K562 (cell line): ENCODE measurements around the gene PHACTR2. TPM values are rescaled to one million over a fixed set of nuclear protein-coding genes. Genes with fewer than 3 reads are reported as not detected.

Source experiments
- AFF1 ChIP-seq, 2 experiments: fragments of 450-650 bp; IDR thresholded peaks; 2 replicates each; pipeline ENCODE4 v1.6.1; 2018; ENCODE audit warnings: mild to moderate bottlenecking in 2 of 2, low read depth in 1 of 2; ENCODE audit not compliant: partially characterized antibody in 2 of 2
- CBFA2T2 ChIP-seq: fragments of 450-650 bp; conservative IDR thresholded peaks from 2 replicates; pipeline ENCODE4 v1.6.1; 2017; ENCODE audit warnings: mild to moderate bottlenecking
- ELK1 ChIP-seq: sonication (generic); formaldehyde crosslinking; IDR thresholded peaks from 2 replicates; pipeline ENCODE4 v1.8.1; 2022; ENCODE audit warnings: missing genetic modification reagents
- GABPB2 ChIP-seq: fragments of 250-450 bp; sonication (Bioruptor Pico); conservative IDR thresholded peaks from 2 replicates; pipeline ENCODE4 v1.5.1; 2021; ENCODE audit warnings: mild to moderate bottlenecking
- HDAC6 ChIP-seq: IDR thresholded peaks from 2 replicates; pipeline ENCODE4 v1.6.1; 2012; ENCODE audit warnings: low read depth, mild to moderate bottlenecking, control low read depth, inconsistent platforms, low read length, moderate library complexity
- ID3 ChIP-seq, 2 experiments: fragments of 250-450 bp in 1 of 2; fragments of 450-650 bp in 1 of 2; sonication (Bioruptor Pico) in 1 of 2; IDR thresholded peaks; 2 replicates each; pipeline versions ENCODE4 v1.6.1 to v1.8.0; 2016 to 2021; ENCODE audit warnings: mild to moderate bottlenecking in 2 of 2, moderate library complexity in 2 of 2, missing compliant biosample characterization in 1 of 2, missing genetic modification characterization in 1 of 2
- MAFF ChIP-seq: IDR thresholded peaks from 2 replicates; pipeline ENCODE4 v1.6.1; 2012; ENCODE audit warnings: low read length, improper control_type of control experiment
- NCOA2 ChIP-seq, 2 experiments: fragments of 450-650 bp; IDR thresholded peaks; 2 replicates each; pipeline ENCODE4 v1.6.1; 2018; ENCODE audit warnings: mild to moderate bottlenecking in 2 of 2, moderate library complexity in 1 of 2; ENCODE audit not compliant: partially characterized antibody in 2 of 2
- NFATC3 ChIP-seq: fragments of 450-650 bp; IDR thresholded peaks from 2 replicates; pipeline ENCODE4 v1.6.1; 2017; ENCODE audit warnings: mild to moderate bottlenecking
- RREB1 ChIP-seq: fragments of 250-450 bp; sonication (Bioruptor Pico); IDR thresholded peaks from 2 replicates; pipeline ENCODE4 v1.4.0; 2020
- SAFB2 ChIP-seq: fragments of 200-400 bp; formaldehyde crosslinking; IDR thresholded peaks from 2 replicates; pipeline ENCODE4 v1.6.1; 2018; ENCODE audit warnings: borderline replicate concordance, low read length, low read depth, moderate library complexity; ENCODE audit not compliant: severe bottlenecking
- SIRT6 ChIP-seq: IDR thresholded peaks from one replicate; pipeline ENCODE4 v1.6.1; 2012; ENCODE audit warnings: low read depth, mild to moderate bottlenecking, control low read depth, inconsistent platforms, low read length, moderate library complexity
- ZFX ChIP-seq: sonication (generic); formaldehyde crosslinking; IDR thresholded peaks from 2 replicates; pipeline ENCODE4 v1.8.0; 2022; ENCODE audit warnings: mild to moderate bottlenecking, missing genetic modification reagents, moderate library complexity
- ZNF584 ChIP-seq: fragments of 200-800 bp; sonication (Bioruptor generic); IDR thresholded peaks from 2 replicates; pipeline ENCODE4 v1.6.1; 2016; ENCODE audit warnings: low read depth, mild to moderate bottlenecking, missing genetic modification characterization, missing compliant biosample characterization
- polyA plus RNA-seq, 8 experiments: library from polyadenylated mRNA; depleted of rRNA in 4 of 8; stranded (reverse) in 5 of 8; unstranded in 3 of 8; fragments of >200 nt; fragmentation: Nextera tagmentation in 2 of 8; fragmentation: Illumina TruSeq in 1 of 8; extraction: Ambion mirVana in 2 of 8; extraction: Trizol in 1 of 8; gene quantifications; 2 replicates each; pipeline versions ENCODE4 v1.2.1 to v1.2.3, GENCODE V29; 2011 to 2014; ENCODE audit warnings: inconsistent platforms in 1 of 8, missing spikeins in 1 of 8
- total RNA-seq, 7 experiments: library from RNA; depleted of rRNA in 6 of 7; stranded (reverse); fragments of >200 nt in 6 of 7; fragmentation: Illumina TruSeq in 2 of 7; extraction: Trizol in 2 of 7; gene quantifications; 2 replicates each; pipeline versions ENCODE4 v1.2.1 to v1.2.3, GENCODE V29; 2011 to 2021; ENCODE audit warnings: low replicate concordance in 1 of 7

PHACTR2 gene
- total and polyA plus RNA-seq, 9 of the 15 experiments (the other 6 are each of a cell fraction or from before 2014, with no cell fraction given): 5.3 to 52.5 (median 22.9) TPM

GRCh38 chr6:143806282-143807102 lies 128.7 kb downstream of the PHACTR2 start (continued):
- TF ChIP-seq AFF1 (IDR thresholded peaks at IDR 0.05; ENCODE audit: low read depth in 1 of 2, partially characterized antibody in 2 of 2): peak in 1 of 2 experiments; percentile 79
- no peak for TF ChIP-seq SAFB2
- no peak for TF ChIP-seq ID3 (CRISPR knock-in tag; IDR thresholded peaks at IDR 0.05)
- peak; percentile 92 for TF ChIP-seq ID3 (tag; IDR thresholded peaks at IDR 0.05)
- peak; percentile 91; the same call in 1 of the 2 replicates for TF ChIP-seq ZNF584 (CRISPR knock-in tag)
- TF ChIP-seq GABPB2 (CRISPR knock-in tag): no peak
- peak; percentile 34 for TF ChIP-seq ZFX
- TF ChIP-seq MAFF: peak; percentile 73
- no peak for TF ChIP-seq ELK1 (CRISPR knock-in tag)
- peak; percentile 56 for TF ChIP-seq CBFA2T2
- 0 out of 2 replicates have a peak, but pooled peaks have one; percentile 53 for TF ChIP-seq RREB1 (CRISPR knock-in tag)
- TF ChIP-seq SIRT6: no peak
- TF ChIP-seq NFATC3: peak; percentile 93
- peak; percentile 41 to 72 for TF ChIP-seq NCOA2 (IDR thresholded peaks at IDR 0.05; ENCODE audit: partially characterized antibody in 2 of 2)
- no peak for TF ChIP-seq HDAC6
